Camera-type eye (tissue), 1 donor: ENCODE data around the gene GP1BB. TPM values are rescaled to one million over a fixed set of nuclear protein-coding genes. Genes with fewer than 3 reads are reported as not detected.

Experiments
- total RNA-seq: library from RNA; depleted of rRNA; stranded (reverse); fragments of >200 nt; gene quantifications from one replicate; pipeline ENCODE4 v1.2.3, GENCODE V29; 2014

GP1BB gene
- total RNA-seq = 6.6 TPM

GRCh38 chr22:19723232-19723982, at the start of gene GP1BB:
Gene GP1BB (plus strand): TSS chr22:19723539. CDS start chr22:19723570, 31 bp downstream.

GRCh38 chr22:19714312-19715187, 8.8 kb upstream of the GP1BB start, which contains the start of gene SEPTIN5:
Gene SEPTIN5 (plus strand): TSS chr22:19714503. CDS start chr22:19714589, 86 bp downstream.

GRCh38 chr22:19760058-19760950, 37.0 kb downstream of the GP1BB start, which contains the start of gene TBX1:
Gene TBX1 (plus strand): TSS chr22:19760778. CDS start chr22:19760844, 66 bp downstream.

Other genes starting within 250 kb of the GP1BB start
- 27.4 TPM for gene UFD1, start 244.3 kb upstream of the GP1BB start, total RNA-seq
- 5.6 TPM for gene CDC45, start 243.6 kb upstream of the GP1BB start, total RNA-seq
- gene CLDN5, start 199.1 kb upstream of the GP1BB start, total RNA-seq = 74.5 TPM
- gene SEPTIN5, start 9.0 kb upstream of the GP1BB start, total RNA-seq = 83.4 TPM
- 2.2 TPM for gene TBX1, start 37.2 kb downstream of the GP1BB start, total RNA-seq
- gene GNB1L, start 131.3 kb downstream of the GP1BB start, total RNA-seq = 6.7 TPM
- gene RTL10, start 131.3 kb downstream of the GP1BB start, total RNA-seq = 24.4 TPM
- 168 TPM for gene COMT, start 218.2 kb downstream of the GP1BB start, total RNA-seq
- gene TXNRD2, start 218.3 kb downstream of the GP1BB start, total RNA-seq = 17.9 TPM